Endothelial cell of hepatic sinusoid (primary cell): ENCODE results near the gene KIF5B.
"Not testable (repeated sequence)": the region's sequence is repeated elsewhere in the genome, so short reads cannot be mapped to it uniquely, and the experiment has no call there.

Experiments
- in situ Hi-C: cut with HindIII; loops from 2 replicates; pipeline ENCODE4 v1.10.0; 2017; ENCODE audit warnings: low sequenced_read_pairs

KIF5B gene

DNA sequence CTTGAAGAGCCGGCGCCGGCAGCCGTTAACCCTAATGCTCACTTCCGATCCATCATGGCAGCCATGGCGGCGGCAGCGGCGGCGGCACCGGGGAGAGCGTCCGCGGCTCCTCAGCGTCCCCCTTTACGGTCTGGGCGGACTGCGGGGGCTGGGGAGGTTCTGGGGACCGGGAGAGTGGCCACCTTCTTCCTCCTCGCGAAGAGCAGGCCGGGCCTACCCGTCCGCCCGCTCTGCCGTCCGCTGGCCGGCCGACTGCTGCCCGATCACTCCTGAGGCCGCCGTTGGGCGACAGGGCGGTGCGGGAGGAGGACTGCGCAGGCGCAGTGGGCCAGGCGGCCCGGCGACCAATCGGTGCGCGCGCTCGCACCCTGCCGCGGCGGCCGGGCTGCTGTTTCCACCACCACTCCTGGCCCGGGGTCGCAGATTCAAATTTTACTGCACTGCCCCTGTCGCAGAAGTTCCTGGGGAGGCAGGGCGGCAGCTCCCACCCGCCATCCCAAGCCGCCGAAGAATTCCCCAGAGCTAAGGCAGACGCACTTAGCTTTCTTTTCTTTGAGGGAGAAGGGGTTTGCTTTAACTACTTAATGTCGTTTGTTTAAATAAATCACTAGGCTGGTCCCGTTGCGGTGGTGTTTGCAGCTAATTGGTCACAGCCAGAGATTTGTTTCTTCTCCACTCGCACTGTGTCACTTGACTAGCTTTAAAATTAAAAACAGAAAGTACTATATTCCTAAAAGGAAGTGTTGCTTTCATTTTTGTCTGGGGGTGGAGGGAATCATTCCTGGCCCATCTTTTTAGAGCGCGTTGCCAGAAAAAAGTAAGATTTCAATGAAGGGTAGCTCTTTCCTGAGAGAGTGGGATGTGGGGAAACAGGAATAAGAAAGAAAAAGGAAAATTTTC is at the start of gene KIF5B:
Gene KIF5B (minus strand): TSS at position 290 of the 900 bp plus-strand sequence. CDS start 452 bp downstream, outside the sequence.
- in situ Hi-C loops: no loop called here

DNA sequence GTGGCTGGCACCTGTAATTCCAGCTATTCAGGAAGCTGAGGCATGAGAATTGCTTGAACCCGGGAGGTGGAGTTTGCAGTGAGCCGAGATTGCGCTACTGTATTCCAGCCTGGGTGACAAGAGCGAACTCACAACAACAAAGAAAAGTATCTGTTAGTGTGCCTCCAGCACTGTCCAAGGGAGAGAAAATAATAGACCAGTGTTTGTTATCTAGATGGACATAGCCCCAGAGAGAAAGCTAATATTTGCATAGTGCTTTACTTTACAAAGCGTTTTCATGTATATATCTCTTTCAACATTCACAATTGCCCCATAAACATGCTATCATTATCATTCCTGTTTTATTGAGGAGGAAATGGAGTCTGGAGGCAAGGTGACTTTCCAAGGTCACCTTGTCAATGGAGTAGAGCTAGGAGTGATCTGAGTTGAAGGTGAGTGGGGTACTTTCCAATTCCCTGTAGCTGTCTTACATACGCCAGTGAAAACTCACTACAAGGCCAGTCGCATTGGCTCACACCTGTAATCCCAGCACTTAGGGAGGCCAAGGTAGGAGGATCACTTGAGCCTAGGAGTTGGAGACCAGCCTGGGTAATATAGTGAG is 49.7 kb upstream of the KIF5B start:
- in situ Hi-C loops: no loop called here

DNA sequence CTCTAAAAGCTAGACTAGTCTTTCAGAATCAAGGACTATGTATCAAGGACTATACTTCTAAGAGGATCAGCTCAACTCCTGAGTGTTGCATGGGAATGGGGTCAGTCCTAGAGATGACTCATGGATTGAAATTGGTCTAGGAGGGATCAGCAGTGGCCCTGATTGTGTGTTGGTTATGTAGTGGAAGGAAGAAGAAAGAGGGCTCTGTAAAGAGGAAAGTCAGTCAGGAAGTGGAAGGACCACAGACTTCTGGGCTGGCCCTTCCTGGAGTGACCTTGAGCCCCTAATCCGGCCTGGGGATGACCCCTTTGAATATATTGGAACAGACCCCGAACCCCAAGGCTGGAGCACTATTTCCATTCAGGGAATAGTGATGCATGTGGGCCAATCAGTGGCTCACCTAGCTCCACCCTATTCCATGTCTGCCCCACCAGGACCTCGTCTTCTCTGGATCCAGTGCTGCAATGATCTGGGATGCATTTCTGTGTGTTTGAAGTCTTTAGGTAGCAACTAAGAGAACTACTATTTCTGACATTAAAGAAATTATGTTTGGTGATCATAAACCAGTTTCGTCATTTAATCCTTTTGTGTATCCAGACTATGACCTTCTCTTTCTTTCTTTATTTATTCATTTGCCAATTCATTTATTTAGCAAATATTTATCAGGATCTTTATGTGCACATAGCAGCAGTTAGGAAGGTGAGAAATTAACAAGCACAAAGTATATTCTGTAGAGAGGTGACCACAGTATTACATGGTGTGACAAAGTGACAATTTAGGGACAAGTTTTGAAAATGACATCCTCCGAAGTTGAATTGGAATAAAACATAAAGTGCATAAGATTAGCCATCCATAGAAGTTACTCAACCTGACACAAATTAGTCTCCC is 48.6 kb upstream of the KIF5B start:
- in situ Hi-C loops: no loop called here

DNA sequence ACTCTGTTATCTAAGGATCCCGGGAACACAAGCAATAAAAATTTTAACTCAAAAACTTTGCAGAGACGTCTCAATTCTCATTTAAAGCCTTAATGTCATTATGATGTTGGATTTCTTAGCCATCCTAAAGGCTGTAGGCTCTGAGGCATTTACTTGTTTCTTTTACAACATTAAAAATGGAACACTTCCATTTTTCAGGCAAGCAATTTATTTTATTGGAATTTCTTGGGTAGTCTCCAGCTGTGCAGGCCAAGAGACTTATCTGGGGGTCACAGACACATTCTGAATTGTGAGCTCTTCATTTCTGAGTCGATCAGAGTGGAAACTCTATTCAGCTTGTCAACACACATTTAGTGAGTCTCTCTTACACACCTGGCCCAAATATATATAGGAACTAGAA is 48.0 kb upstream of the KIF5B start:
- in situ Hi-C loops: no loop called here

DNA sequence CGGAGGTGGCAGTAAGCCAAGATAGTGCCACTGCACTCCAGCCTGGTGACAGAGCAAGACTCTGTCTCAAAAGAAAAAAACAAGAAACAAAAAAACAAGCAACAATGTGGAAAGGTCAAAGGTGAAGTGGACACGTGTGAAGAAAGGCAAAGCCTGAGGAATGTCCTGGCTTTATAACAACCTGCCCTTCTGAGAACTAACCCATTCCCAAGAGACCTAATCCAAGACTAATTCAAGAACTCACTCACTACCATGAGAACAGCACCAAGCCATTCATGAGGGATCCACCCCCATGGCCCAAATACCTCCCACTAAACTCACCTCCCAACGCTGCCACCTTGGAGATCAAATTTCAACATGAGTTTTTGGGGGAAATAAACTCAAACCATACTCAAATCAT is 47.5 kb upstream of the KIF5B start:
- in situ Hi-C loops: no loop called here

DNA sequence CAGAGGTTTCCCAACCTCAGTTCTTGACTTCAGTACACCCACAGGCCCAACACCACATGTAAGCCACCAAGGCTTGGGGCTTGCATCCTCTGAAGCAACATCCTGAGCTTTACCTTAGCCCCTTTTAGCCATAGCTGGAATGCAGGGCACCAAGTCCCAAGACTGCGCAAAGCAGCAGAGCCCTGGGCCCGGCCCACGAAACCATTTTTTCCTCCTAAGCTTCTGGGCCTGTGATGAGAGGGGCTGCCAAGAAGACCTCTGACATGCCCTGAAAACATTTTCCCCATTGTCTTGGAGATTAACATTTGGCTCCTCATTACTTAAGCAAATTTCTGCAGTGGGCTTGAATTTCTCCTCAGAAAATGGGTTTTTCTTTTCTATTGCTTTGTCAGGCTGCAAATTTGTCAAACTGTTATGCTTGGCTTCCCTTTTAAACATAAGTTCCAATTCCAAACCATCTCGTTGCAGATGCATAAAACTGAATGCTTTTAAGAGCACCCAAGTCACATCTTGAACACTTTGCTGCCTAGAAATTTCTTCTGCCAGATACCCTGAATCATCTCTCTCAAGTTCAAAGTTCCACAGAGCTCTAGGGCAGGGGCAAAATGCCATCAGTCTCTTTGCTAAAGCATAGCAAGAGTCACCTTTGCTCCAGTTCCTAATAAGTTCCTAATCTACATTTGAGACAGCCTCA is 42.5 kb upstream of the KIF5B start:
- in situ Hi-C loops: not testable (repeated sequence)

DNA sequence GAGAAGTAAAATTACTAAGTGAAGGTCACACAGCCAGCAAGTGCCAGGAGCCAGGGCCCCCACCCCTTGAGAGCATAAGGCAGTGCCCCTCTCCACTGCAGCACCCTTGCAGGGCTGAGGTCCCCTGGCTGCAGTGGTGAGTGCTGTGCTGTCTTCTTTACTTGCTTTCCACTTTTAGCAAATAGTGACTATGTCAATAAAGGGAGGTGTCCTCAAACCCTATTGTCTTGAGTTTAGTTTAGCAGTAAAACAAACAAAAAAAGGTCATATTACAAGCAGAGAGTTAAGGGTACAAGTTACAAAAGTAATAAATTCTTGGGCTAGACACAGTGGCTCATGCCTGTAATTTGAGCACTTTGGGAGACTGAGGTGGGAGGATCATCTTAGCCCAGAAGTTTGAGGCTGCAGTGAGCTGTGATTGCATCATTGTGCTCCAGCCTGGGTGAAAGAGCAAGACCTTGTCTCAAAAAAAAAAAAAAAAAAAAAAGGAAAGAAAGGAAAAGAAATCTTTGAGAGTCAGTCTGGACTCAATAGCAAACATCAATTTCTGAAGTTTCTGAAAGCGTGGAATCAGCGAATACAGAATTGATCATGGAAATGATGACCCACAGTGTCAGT is 39.0 kb upstream of the KIF5B start:
- in situ Hi-C loops: no loop called here

DNA sequence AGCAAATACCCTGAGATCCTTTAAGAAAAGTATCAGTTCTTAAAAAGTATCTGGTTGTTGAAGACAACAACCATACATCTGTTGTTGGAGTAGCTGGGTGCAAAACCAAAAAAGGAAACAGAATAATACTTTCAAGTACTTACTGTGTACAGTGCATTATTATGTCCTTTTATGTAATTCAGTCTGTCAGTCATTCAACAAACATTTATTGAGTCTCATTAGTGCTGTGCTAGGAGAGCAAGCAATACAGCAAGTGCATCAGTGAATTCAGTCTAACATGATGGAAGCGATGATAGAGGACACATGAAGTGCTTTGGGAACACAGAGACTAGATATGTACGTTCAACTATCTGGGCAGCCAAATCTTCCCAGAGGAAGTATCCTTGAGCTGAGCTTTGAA is 37.4 kb upstream of the KIF5B start:
- in situ Hi-C loops: no loop called here

DNA sequence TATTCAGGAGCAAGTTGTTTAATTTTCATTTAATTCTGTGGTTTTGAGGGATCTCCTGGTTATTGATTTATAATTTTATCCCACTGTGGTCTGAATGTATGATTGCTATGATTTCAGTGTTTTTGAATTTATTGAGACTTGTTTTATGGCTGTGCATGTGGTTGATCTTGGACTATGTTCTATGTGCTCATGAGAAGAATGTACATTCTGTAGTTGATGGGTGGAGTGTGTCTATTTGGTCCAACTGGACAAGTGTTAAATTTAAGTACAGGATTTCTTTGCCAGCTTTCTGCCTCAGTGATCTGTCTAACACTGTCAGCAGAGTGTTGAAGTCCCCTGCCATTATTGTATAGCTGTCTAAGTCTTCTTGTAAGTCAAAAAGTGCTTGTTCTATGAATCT is 34.8 kb upstream of the KIF5B start:
- in situ Hi-C loops: no loop called here

DNA sequence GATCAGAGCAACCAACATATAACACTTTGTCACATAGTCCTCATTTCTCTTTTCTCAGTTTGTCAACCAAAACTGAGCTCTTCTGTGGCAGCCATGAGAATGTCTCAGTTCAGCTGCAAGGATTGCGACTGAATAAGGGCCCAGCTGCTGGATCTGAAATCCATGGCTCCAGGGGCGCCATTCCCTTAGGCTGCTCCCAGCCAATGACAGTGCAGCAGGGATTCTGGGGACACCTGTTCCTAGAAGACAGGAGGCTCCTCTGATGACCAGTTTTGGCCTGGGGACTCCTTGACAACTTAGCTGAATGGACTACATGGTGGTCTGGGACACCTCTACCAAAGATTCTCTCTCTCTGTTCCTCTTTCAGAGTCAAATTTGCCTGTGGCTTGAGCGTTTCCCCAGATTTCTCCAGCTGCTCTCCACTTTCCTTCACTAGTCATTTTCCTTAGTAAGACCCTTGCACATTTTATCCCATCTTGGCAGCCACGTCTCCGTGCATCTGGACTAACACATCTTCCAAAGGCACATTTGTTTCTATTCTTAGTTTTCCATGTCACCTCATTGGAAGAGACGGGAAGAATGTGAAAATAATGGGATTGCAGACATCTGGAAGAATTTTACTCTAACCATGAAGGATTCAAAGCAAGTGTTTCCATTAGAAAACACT is 28.1 kb upstream of the KIF5B start:
- in situ Hi-C loops: no loop called here

DNA sequence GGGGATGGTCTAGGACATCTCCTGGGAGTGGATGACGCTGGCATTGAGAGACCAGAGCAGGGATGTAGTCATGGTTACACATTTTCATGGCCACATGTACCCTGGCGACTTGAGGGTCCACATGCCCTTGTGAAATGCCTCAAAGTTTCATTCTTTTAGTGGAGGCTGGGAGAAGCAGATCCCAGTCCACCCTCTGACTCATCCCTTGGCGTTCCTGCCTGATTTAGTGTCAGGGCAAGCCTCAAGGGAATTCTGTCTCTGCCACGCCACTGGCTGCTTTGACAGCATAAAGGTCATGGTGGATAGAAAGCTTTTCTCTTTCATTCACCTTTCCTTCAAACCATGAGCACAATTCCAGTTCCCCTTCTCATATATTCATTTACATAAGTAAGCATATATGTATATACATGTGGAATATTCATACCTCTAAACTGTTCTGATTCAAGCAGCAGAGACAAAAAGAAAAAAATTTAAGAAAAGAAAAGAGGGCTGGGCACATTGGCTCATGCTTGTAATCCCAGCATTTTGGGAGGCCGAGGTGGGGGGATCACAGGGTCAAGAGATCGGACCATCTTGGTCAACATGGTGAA is 21.8 kb upstream of the KIF5B start:
- in situ Hi-C loops: no loop called here

DNA sequence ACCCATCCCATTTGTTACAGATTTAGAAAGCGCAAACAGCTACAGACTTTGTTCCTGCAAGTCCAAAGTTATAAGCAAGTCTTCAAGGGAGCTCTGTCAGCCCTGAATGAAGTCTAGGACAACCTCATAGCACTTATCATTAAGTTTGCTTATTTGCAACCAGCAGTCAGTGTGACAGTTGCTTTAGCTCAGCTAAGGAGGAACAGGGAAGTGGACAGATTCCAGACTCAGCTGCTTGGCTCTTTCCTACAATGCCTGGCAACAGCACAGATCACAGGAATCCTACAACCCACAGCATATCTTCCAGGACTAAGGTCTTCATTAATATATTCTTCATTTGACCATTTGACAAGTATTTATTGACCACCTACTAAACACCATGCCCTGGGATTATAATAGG is 17.4 kb upstream of the KIF5B start:
- in situ Hi-C loops: no loop called here

DNA sequence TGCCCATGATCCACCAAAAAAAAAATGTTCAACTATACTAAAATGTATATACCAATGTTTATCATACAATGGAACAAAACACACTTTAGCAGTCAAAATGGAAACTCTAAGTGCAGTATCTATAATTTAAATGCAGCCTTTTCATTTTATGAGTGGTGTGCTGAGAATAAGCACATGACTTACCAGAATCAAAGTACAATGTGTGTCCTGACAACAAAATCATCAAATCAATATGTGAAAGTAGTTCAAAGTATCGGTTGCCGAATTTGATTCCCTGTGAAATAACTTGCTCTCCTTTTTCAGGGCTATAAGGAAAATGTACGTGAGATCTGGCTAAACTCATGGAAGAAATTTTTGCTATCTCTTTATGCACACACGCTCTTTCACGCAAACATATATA is 16.9 kb upstream of the KIF5B start:
- in situ Hi-C loops: no loop called here

DNA sequence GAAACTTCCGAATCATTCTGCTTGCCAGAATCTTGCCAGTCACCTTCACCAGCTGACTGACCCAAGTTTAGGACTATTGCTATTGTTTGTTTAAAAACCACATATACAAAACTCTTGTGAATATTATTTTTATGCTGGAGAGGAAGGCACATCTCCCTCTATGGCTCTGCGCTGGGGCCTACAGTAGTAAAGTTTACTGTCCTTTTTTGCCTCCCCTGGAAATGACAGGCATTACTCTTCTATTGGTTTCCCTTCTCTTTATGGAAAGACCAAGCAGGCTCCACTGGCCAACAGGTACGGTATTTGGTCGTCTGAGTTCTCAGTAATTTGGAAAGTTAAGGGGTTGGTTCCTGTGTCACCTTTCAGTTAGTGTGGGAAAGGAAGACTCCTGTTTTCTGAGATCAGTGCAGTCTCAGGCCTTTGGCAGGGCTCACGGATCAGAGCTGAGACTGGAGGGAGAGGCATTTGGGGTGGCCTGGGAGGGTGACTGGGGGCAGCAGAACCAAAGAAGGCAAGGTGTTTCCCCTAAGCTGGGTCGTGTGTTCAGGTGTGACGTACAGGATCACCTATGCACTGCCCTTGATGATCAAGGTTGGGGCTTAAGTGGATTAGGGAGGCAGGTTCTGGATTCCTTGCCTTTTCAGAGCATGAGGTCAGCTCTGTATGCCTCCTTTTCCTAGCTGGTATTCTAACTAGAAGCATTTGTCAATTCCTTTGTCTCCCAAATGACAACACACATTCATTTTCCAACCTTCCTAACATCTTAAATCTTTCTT is 16.0 kb upstream of the KIF5B start:
- in situ Hi-C loops: no loop called here

DNA sequence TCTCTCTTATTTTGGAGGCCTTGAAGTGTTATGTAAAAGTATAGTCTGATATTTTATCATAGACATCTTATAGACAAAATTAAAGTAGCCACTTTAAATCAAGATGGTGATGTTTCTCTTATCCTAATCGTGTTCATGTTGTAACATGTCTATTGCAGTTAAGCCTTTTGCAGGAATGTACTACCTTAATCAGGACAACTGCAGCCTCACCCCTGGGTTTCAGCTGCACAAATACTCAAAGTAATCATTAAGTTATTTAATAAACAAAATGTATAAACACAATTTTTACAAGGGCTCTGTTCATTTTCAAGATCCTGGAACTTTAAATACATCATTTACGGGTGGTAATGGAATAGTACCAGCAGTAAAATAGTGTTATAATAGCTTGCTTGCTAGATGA is 14.4 kb upstream of the KIF5B start:
- in situ Hi-C loops: no loop called here

DNA sequence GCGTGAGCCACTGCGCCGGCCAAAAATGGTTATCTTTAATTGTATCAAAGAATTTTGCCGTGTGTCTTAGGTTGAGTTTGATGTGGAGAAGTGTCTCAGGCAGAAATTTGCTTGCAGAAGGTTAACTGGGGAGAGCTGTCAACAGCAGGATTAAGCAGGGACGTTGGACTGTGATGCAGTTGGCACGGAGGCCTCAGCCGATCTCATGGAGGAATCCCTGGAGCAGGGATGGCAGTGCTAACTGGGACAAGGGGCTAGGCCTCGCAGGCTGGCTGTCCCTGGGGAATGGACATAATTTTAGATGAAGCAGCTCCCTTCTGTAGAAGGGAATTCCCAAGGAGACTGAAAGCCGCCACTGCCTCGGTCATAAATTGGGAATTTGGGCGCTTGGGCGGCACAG is 12.3 kb upstream of the KIF5B start:
- in situ Hi-C loops: no loop called here

DNA sequence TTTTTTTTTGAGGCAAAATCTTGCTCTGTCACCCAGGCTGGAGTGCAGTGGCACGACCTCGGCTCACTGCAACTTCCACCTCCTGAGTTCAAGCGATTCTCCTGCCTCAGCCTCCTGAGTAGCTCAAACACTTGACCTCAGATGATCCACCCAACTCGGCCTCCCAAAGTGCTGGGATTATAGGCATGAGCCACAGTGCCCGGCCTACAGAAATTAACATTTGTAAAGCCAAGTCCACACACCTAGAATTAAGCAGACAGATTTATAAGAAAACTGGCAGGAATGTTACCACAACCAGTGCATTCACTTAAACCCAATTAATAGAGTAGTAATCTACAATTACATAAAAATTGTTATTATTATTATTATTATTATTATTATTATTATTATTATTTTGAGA is 11.7 kb upstream of the KIF5B start:
- in situ Hi-C loops: not testable (repeated sequence)

DNA sequence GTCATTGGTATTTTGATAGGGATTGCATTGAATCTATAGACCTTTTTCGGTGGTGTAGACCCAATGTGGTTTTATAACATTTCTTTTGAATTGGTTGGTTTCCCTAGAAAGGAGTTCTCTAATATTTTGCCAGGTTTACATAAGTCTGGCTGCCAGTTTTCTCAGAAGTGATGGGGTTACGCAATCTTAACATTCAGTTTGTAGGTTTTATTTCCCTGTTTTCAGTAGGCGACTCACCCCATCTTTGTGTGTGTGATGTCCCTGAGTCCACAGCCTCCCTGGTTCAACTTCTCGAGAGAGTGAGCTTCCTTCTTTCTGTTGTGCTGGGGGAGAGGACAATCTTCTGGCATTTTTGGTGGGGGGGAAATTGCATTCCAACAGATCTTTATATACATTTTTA is 9.6 kb upstream of the KIF5B start:
- in situ Hi-C loops: no loop called here

DNA sequence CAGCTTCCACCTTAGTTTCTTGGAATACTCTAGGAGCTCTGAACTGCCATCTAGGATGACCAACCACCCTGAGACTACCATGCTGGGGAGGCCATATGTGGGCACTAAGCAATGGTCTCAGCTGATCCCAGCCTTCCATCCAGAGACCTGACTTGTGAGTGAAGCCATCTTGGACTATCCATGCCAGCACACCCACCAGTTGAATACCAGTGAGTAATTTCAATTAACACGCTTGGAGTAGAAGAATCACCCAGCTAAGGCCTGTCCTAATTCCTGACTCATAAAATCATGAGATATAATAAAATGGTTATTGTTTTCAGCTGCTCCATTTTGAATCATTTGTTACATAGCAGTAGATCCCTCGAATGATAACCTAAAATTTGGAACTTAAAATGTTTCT is 5.2 kb upstream of the KIF5B start:
- in situ Hi-C loops: no loop called here
